Gastroesophageal sphincter (tissue), 3 donors: ENCODE results near the gene ATP2A1.

ENCODE experiments used
- EP300 ChIP-seq: sonication (generic); formaldehyde crosslinking; IDR thresholded peaks from one replicate; pipeline ENCODE4 v1.6.1; 2017; ENCODE audit warnings: antibody characterized with exemption, mild to moderate bottlenecking
- POLR2A ChIP-seq, 2 donors: fragments of 450-650 bp; IDR thresholded peaks; one replicate each; pipeline ENCODE4 v1.6.1; 2017; ENCODE audit warnings: antibody characterized with exemption in 2 of 2, mild to moderate bottlenecking in 2 of 2, moderate library complexity in 1 of 2
- POLR2AphosphoS5 ChIP-seq: sonication (generic); formaldehyde crosslinking; IDR thresholded peaks from one replicate; pipeline ENCODE4 v1.6.1; 2017; ENCODE audit warnings: antibody characterized with exemption
- TF ChIP-seq, protein P1 (sequence below), 4 experiments: fragments of 200-600 bp in 2 of 4; fragments of 450-650 bp in 2 of 4; sonication (generic) in 1 of 4; IDR thresholded peaks; one replicate each; pipeline ENCODE4 v1.5.1; 2017 to 2019; ENCODE audit warnings: antibody characterized with exemption in 4 of 4, mild to moderate bottlenecking in 2 of 4, moderate library complexity in 2 of 4

DNA sequence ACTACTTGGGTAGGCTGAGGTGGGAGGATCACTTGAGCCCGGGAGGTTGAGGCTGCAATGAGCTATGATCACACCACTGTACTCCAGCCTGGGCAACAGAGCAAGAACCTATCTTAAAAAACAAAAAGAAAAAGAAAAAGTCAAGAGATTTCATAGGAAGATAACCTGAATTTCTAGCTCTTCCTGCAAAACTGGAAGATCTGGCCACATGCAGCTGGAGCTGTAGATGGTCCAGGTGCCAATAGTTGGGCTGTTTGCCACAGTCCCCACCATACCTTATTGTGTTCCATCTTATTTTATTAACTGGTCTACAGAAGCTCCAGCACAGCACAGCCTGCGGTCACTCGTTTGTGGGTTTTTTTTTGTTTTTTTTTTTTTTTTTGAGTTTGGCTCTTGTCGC is 15.0 kb downstream of the ATP2A1 start:
- TF ChIP-seq POLR2A (IDR thresholded peaks at IDR 0.05) (no peak), EP300 (no peak), POLR2AphosphoS5 (no peak)
- TF ChIP-seq, protein P1, sequence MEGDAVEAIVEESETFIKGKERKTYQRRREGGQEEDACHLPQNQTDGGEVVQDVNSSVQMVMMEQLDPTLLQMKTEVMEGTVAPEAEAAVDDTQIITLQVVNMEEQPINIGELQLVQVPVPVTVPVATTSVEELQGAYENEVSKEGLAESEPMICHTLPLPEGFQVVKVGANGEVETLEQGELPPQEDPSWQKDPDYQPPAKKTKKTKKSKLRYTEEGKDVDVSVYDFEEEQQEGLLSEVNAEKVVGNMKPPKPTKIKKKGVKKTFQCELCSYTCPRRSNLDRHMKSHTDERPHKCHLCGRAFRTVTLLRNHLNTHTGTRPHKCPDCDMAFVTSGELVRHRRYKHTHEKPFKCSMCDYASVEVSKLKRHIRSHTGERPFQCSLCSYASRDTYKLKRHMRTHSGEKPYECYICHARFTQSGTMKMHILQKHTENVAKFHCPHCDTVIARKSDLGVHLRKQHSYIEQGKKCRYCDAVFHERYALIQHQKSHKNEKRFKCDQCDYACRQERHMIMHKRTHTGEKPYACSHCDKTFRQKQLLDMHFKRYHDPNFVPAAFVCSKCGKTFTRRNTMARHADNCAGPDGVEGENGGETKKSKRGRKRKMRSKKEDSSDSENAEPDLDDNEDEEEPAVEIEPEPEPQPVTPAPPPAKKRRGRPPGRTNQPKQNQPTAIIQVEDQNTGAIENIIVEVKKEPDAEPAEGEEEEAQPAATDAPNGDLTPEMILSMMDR (IDR thresholded peaks at IDR 0.05): no peak
